KMS-11 (cell line): ENCODE measurements around the gene IGFBP5.

Source experiments
- H2AFZ ChIP-seq: fragments of 200-600 bp; sonication (generic); 2 replicates; pipeline ENCODE4 v1.6.1; 2016; ENCODE audit warnings: antibody characterized with exemption, mixed run types, low read depth
- H3K27ac ChIP-seq: fragments of 200-600 bp; sonication (generic); 2 replicates; pipeline ENCODE4 v1.6.1; 2016; ENCODE audit warnings: mild to moderate bottlenecking, mixed run types
- H3K27me3 ChIP-seq: fragments of 200-600 bp; sonication (generic); 2 replicates; pipeline ENCODE4 v1.6.1; 2017; ENCODE audit warnings: mild to moderate bottlenecking, low read depth, mixed run types, moderate library complexity; ENCODE audit not compliant: insufficient read depth
- H3K36me3 ChIP-seq: fragments of 200-600 bp; sonication (generic); 2 replicates; pipeline ENCODE4 v1.6.1; 2017; ENCODE audit warnings: mild to moderate bottlenecking, mixed run types; ENCODE audit not compliant: insufficient read depth
- H3K4me1 ChIP-seq: fragments of 200-600 bp; sonication (generic); 2 replicates; pipeline ENCODE4 v1.6.1; 2016; ENCODE audit warnings: mild to moderate bottlenecking, low read depth, mixed run types; ENCODE audit not compliant: poor library complexity, severe bottlenecking
- H3K4me2 ChIP-seq: fragments of 200-600 bp; sonication (generic); 2 replicates; pipeline ENCODE4 v1.7.0; 2016; ENCODE audit warnings: mild to moderate bottlenecking, mixed run types
- H3K4me3 ChIP-seq: fragments of 200-600 bp; sonication (generic); IDR thresholded peaks from 2 replicates; pipeline ENCODE4 v1.6.1; 2017; ENCODE audit warnings: low read depth, low read length, mixed read lengths; ENCODE audit not compliant: insufficient read depth
- H3K79me2 ChIP-seq: fragments of 200-600 bp; sonication (generic); 2 replicates; pipeline ENCODE4 v1.6.1; 2016; ENCODE audit warnings: low read depth, mixed run types; ENCODE audit not compliant: insufficient read depth
- H3K9ac ChIP-seq: fragments of 200-600 bp; sonication (generic); 2 replicates; pipeline ENCODE4 v1.6.1; 2016; ENCODE audit warnings: mild to moderate bottlenecking, mixed run types
- H4K20me1 ChIP-seq: fragments of 200-600 bp; sonication (generic); 2 replicates; pipeline ENCODE4 v1.6.1; 2016; ENCODE audit warnings: mild to moderate bottlenecking, mixed run types; ENCODE audit not compliant: insufficient read depth
- TF ChIP-seq, protein P1 (sequence below): fragments of 200-600 bp; sonication (generic); conservative IDR thresholded peaks from 2 replicates; pipeline ENCODE4 v1.6.1; 2017; ENCODE audit warnings: low read depth, mild to moderate bottlenecking, antibody characterized with exemption, low read length, moderate library complexity, mixed read lengths

Gene IGFBP5

DNA sequence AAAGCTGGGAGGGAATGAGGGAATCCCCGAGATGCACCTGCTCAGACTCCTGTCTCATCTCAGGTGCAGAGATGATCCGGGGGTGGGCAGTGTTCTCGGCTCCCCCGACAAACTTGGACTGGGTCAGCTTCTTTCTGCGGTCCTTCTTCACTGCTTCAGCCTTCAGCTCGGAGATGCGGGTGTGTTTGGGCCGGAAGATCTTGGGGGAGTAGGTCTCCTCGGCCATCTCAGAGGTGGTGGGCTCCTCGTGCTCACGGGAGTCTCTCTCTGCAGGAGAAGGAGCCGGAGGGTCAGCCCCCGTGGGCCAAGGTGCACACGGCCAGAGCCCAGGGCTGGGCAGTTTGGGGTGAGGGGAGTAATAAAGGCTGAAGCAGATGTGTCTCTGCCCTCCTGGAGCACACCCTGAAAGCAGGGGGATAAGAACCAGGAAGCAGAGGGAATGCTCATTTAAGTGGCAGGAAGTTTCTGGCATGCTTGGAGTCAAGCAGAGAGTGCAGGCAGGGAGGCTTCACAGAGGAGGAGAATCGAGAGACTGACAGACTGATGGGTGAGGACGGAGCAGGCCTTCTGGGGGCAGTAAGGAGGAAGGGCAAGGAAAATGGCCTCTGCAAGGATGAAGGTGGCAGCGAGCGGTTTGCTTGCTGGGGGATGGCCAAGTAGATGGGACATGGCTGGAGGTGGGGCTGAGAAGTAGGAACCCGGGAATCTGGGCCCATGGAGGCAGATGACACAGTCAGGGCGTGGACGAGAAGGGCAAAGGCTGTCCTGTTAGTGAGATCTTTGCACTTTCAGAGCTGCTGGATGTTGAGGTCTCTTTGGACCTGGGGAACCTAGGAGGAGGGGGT is 16.3 kb downstream of the IGFBP5 start:
- Histone ChIP-seq H3K36me3 (no peaks in the 10 kb centered on the region), H3K4me3 (no peak overlapping the region), H3K4me2 (no peak overlapping the region), H3K27ac (no peak overlapping the region), H3K79me2 (no peaks in the 10 kb centered on the region), H3K9ac (no peak overlapping the region), H3K27me3 (no peaks in the 10 kb centered on the region), H3K4me1 (peaks cover 10% of the 10 kb centered on the region), H4K20me1 (no peaks in the 10 kb centered on the region), H2AFZ (no peak overlapping the region)
- TF ChIP-seq, protein P1, sequence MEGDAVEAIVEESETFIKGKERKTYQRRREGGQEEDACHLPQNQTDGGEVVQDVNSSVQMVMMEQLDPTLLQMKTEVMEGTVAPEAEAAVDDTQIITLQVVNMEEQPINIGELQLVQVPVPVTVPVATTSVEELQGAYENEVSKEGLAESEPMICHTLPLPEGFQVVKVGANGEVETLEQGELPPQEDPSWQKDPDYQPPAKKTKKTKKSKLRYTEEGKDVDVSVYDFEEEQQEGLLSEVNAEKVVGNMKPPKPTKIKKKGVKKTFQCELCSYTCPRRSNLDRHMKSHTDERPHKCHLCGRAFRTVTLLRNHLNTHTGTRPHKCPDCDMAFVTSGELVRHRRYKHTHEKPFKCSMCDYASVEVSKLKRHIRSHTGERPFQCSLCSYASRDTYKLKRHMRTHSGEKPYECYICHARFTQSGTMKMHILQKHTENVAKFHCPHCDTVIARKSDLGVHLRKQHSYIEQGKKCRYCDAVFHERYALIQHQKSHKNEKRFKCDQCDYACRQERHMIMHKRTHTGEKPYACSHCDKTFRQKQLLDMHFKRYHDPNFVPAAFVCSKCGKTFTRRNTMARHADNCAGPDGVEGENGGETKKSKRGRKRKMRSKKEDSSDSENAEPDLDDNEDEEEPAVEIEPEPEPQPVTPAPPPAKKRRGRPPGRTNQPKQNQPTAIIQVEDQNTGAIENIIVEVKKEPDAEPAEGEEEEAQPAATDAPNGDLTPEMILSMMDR: no peak

DNA sequence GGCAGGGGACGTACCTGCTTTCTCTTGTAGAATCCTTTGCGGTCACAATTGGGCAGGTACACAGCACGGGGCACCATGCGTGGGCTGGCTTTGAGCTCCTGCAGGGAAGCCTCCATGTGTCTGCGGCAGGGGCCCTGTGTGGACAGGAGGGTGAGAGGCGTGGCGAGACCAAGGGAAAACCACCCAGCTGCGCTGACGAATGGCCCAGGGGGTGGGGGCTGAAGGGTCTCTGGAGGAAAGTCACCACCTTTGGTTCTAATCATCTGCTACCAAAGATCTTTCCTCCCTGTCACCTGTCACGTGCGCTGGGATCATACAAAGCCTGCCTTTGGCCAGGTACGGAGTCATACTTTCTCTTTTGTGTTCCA is 17.3 kb downstream of the IGFBP5 start:
- Histone ChIP-seq H3K27ac (no peak overlapping the region), H2AFZ (no peak overlapping the region), H3K4me1 (peaks cover 10% of the 10 kb centered on the region), H3K4me3 (no peak overlapping the region), H3K79me2 (no peaks in the 10 kb centered on the region), H3K9ac (no peak overlapping the region), H3K4me2 (no peak overlapping the region), H4K20me1 (no peaks in the 10 kb centered on the region), H3K27me3 (no peaks in the 10 kb centered on the region), H3K36me3 (no peaks in the 10 kb centered on the region)
- TF ChIP-seq, protein P1: no peak

DNA sequence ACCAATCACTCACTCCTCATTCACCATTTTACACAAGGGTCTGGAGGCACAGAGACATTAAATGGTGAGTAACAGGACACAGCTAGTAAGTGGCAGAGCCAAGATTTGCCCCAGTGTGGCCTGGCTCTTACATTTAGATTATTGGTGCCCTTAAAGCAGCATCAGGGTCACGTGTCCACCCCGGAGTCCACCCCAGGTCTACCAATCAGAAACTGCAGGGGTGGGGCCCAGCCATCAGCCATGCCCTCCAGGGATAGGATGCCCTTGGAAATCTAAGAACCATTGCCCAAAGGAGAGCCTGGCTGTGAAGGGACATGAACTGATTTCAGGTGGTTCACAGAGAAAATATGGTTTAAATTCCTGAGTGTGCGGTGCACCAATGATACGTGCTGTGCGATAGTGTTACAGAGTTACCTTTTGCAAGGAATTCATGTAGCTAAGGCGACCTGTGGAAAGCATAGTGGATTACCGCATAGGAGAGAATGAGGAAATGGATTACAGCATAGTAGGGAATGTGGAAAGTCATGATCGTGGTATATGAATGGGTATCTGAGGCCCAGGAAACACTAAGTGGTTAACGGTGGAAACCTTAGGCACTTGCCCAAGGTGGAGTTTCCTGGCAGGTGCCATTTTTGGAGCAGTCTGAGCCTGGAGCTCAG is 17.8 kb downstream of the IGFBP5 start:
- Histone ChIP-seq H3K79me2 (no peaks in the 10 kb centered on the region), H3K27ac (no peak overlapping the region), H3K27me3 (no peaks in the 10 kb centered on the region), H3K4me2 (no peak overlapping the region), H3K9ac (no peak overlapping the region), H3K4me3 (no peak overlapping the region), H2AFZ (no peak overlapping the region), H3K4me1 (peaks cover 7% of the 10 kb centered on the region), H4K20me1 (no peaks in the 10 kb centered on the region), H3K36me3 (no peaks in the 10 kb centered on the region)
- TF ChIP-seq, protein P1: no peak

DNA sequence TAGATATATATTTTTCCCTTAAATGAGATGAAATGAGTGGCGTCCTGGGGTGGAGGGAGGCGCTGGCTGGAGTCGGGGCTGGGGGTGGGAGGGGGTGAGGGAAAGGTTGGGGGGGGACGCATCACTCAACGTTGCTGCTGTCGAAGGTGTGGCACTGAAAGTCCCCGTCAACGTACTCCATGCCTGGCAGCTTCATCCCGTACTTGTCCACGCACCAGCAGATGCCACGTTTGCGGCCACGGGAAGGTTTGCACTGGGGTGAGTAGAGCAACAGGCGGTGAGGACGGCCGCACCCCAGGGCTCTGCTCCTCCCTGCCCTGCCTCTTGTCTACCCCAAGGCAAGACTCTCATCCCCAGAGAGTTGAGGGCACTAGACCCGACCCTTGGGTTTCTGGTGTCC is 18.7 kb downstream of the IGFBP5 start:
- H2AFZ ChIP-seq: no peak overlapping the region

More for the DNA sequence above, 18.7 kb downstream of the IGFBP5 start:
- no peak overlapping the region for H3K4me2 ChIP-seq
- no peak overlapping the region for H3K27ac ChIP-seq
- no peak overlapping the region for H3K4me3 ChIP-seq
- H3K27me3 ChIP-seq: no peaks in the 10 kb centered on the region
- TF ChIP-seq, protein P1: no peak
- no peak overlapping the region for H3K9ac ChIP-seq
- no peaks in the 10 kb centered on the region for H3K4me1 ChIP-seq
- H3K79me2 ChIP-seq: no peaks in the 10 kb centered on the region
- H4K20me1 ChIP-seq: no peaks in the 10 kb centered on the region
- H3K36me3 ChIP-seq: no peaks in the 10 kb centered on the region
